ELF-1 (cell line): Measurements from ENCODE around the gene CRP.
"Not testable (repeated sequence)": the region's sequence is repeated elsewhere in the genome, so short reads cannot be mapped to it uniquely, and the experiment has no call there.

Source experiments
- DNase-seq: peaks from one replicate; pipeline ENCODE4 v3.0.0-alpha.2; 2016; ENCODE audit warnings: low read depth, low spot score

CRP gene

DNA sequence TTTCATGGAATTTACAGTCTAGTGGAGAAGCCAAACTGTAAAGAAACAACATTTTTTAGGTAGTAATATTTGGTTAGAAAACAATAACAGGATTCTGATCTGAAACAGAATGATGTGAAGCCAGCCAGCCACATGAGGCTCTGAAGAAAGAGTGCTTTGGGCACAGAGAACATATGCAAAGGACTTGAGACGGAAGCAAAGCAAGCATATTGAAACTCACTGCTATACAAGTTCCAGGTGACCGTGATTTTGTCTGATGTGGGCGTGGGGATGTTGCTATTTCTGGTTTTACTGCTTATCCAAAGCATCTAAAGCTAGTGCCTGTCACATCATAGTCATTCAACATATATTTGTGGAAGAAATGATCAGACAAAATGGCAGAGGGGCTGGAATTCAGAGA lies 14.7 kb downstream of the CRP start:
- DNase-seq, result no peak

DNA sequence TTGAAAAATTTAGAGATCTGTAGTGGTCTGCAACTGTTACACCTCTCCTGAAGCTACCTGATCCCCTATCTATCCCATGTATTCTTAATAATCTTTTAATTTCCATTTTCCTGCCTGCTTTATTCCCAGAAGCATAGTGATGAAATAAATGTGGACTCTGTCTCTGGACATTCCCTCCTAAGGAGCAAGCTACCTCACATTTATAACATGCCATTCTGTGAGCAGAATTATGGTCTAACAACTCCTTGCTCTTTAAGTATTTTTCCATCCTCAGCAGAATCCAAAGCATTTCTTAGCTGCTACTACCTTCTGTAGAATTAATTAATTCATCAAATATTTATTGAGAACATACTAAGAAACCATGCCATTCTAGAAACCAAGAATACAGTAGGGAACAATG lies 15.1 kb downstream of the CRP start:
- no peak for DNase-seq

- DNase-seq, result no peak
These were observed 26.9 kb downstream of the CRP start for GRCh38 chr1:159687511-159687910.

GRCh38 chr1:159686599-159687299 lies 27.6 kb downstream of the CRP start:
- no peak for DNase-seq

- DNase-seq, result no peak
These were observed 35.5 kb downstream of the CRP start for GRCh38 chr1:159678939-159679338.

DNA sequence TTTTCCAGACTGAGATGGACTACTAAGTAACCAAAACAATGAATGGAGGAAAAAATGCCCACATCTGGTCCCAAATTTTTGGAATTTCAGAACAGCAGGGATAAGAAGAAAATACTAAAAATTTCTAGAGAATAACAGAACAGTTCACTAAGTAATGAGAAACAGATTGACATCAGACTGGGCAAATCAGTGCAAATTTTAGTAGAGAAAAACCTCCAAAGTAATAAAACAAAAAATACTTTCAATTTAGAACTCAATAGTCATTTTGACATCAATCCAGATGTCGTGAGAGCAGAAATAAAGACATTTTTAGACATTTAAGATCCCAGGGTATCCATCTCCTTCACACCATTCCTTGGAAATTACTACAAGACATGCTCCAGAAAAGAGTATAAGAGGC lies 39.3 kb downstream of the CRP start:
- no peak for DNase-seq

- not testable (repeated sequence) for DNase-seq
These were observed 42.0 kb downstream of the CRP start for GRCh38 chr1:159672390-159672789.

GRCh38 chr1:159669338-159669737 lies 45.1 kb downstream of the CRP start:
- DNase-seq, result no peak

DNA sequence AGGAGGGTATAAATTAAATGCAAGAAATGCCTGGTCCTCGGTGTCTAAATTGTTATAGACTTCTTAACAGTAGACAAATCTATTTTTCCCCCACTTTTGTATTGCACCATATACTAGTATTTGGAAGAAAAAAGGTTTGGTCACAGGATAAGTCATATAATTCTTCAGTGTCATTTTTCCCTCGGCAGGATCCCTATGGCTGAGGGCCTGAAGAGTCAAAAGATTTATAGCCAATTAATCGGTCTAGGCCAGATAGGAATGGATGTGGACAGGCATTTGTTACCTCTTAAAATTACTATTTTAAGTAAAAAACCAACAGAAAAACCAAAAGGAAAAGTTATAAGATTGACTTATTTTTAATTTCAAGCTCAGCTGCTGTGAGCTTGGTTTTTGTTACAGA lies 45.6 kb downstream of the CRP start:
- DNase-seq, result no peak

DNA sequence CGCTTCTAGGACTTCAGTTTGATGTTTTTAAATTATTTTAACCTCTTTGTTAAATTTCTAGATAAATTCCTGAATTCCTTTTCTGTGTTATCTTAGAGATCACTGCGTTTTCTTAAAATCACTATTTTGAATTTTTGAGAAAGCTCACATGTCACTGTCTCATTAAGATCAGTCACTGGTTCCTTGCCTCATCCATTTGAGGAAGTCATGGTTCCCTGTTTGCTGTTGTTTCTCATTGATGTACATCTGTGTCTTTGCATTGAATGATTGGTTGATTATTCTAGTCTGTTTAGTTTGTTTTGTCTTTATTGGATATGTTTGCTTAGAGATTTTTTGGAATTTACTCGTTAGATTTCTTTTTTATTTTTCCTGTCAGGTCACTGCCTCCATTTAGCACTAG lies 50.1 kb downstream of the CRP start:
- no peak for DNase-seq

GRCh38 chr1:159663552-159663951 lies 50.8 kb downstream of the CRP start:
- no peak for DNase-seq
